22Rv1 (cell line): ENCODE results near the gene AOPEP.

Experiments used
- CTCF ChIP-seq: fragments of 450-650 bp; IDR thresholded peaks from 2 replicates; pipeline ENCODE4 v1.5.1; 2017; ENCODE audit warnings: mild to moderate bottlenecking
- ZFX ChIP-seq: fragments of 450-650 bp; IDR thresholded peaks from 2 replicates; pipeline ENCODE4 v1.6.1; 2017; ENCODE audit warnings: antibody characterized with exemption, borderline replicate concordance

GRCh38 chr9:94901019-94901363 lies 174.5 kb downstream of the AOPEP start:
- TF ChIP-seq ZFX (no peak), CTCF (no peak)
